Right lobe of liver (tissue), 4 donors: ENCODE measurements around the gene BMAL1.

Source experiments
- POLR2A ChIP-seq: fragments of 450-650 bp; IDR thresholded peaks from one replicate; pipeline ENCODE4 v1.6.1; 2017; ENCODE audit warnings: antibody characterized with exemption, mild to moderate bottlenecking
- TF ChIP-seq, protein P1 (sequence below), 4 donors: fragments of 200-600 bp in 3 of 4; fragments of 450-650 bp in 1 of 4; IDR thresholded peaks; one replicate each; pipeline versions ENCODE4 v1.5.1 to v1.8.0; 2016 to 2022; ENCODE audit warnings: antibody characterized with exemption in 4 of 4, mild to moderate bottlenecking in 2 of 4
- donor health status: DM: no; HTN: no; CAD: no.
- donor health status: DM: no; HTN: no; CAD: no.
- donor health status: DM: no; HTN: yes; CAD: no.

DNA sequence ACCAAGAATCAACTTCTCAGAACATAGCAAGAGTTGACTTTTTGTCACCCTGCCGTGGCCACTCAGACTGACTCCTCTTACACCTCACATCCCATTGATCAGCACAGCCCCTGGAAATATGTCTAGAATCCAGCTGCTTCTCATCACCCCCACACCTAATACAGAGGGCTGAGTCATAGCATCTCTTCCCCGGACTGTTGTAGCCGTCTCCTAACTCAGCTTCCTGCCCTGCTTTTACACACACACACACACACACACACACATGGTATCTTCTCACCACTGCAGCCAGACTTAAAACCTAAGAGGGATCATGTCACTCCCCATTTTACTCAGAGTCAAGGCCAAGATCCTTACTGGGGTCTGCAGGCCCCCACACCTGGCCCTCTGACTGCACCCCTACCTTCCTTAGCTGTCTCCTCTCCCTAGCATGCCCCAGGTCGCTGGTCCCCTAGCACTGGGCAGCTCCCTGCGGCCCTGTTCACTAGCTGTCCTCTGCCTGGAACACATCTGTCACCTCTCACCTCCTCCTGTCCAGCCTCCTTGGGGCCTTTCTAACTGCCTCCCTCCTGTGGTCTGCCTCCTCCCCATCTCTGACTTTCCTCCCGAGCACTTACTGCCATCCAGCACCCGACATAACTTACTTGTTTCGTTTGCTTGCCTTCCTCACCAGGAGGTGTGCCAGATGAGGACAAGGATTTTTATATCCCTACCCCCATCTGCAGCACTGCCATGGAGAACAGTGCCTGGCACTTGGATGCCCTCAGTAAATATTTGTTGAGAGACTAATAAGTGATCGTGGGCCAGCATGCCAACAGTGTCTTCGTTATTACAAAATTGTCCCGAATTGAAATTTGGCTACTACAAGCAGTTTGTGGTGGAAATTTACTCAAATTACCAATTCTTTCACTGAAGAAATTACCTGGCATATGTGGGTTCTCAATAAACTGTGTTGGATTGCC is 61.9 kb downstream of the BMAL1 start:
- TF ChIP-seq, protein P1, sequence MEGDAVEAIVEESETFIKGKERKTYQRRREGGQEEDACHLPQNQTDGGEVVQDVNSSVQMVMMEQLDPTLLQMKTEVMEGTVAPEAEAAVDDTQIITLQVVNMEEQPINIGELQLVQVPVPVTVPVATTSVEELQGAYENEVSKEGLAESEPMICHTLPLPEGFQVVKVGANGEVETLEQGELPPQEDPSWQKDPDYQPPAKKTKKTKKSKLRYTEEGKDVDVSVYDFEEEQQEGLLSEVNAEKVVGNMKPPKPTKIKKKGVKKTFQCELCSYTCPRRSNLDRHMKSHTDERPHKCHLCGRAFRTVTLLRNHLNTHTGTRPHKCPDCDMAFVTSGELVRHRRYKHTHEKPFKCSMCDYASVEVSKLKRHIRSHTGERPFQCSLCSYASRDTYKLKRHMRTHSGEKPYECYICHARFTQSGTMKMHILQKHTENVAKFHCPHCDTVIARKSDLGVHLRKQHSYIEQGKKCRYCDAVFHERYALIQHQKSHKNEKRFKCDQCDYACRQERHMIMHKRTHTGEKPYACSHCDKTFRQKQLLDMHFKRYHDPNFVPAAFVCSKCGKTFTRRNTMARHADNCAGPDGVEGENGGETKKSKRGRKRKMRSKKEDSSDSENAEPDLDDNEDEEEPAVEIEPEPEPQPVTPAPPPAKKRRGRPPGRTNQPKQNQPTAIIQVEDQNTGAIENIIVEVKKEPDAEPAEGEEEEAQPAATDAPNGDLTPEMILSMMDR (IDR thresholded peaks at IDR 0.05) = no peak
- TF ChIP-seq POLR2A = no peak
